Ovary (tissue), 9 donors: ENCODE measurements around the gene DENND1A. TPM values are rescaled to one million over a fixed set of nuclear protein-coding genes. Genes with fewer than 3 reads are reported as not detected.

ENCODE experiments used
- DNase-seq, 5 donors: peaks; one replicate each; pipeline ENCODE4 v3.0.0-alpha.2; 2019 to 2020
- H3K27ac ChIP-seq, 2 donors: fragments of 200-600 bp; one replicate each; pipeline versions ENCODE4 v1.5.1 to v1.8.0; 2019 to 2022
- H3K27me3 ChIP-seq: fragments of 200-600 bp; one replicate; pipeline ENCODE4 v1.8.0; 2022
- H3K36me3 ChIP-seq: fragments of 200-600 bp; sonication (generic); one replicate; pipeline ENCODE4 v1.5.1; 2019
- H3K4me1 ChIP-seq: one replicate; pipeline ENCODE4 v1.8.1; 2013; ENCODE audit warnings: mild to moderate bottlenecking, moderate library complexity; ENCODE audit not compliant: insufficient read depth
- H3K4me3 ChIP-seq: fragments of 200-600 bp; sonication (generic); one replicate; pipeline ENCODE4 v1.5.1; 2017
- H3K9me3 ChIP-seq, 2 donors: fragments of 200-600 bp in 1 of 2; sonication (generic) in 1 of 2; one replicate each; pipeline versions ENCODE4 v1.5.1 to v1.8.1; 2013 to 2019; ENCODE audit warnings: mild to moderate bottlenecking in 1 of 2, moderate library complexity in 1 of 2
- EP300 ChIP-seq: sonication (generic); formaldehyde crosslinking; IDR thresholded peaks from one replicate; pipeline ENCODE4 v1.6.1; 2017; ENCODE audit warnings: antibody characterized with exemption
- POLR2A ChIP-seq: fragments of 450-650 bp; IDR thresholded peaks from one replicate; pipeline ENCODE4 v1.6.1; 2017; ENCODE audit warnings: antibody characterized with exemption, mild to moderate bottlenecking, moderate library complexity
- WGBS, 3 donors: extraction: QIAGEN DNeasy Blood & Tissue Kit in 1 of 3; methylation state at CpG; one replicate each; pipeline versions ENCODE4 v1.1.5 to v1.1.7; 2013 to 2017; 5-methylcytosine and 5-hydroxymethylcytosine counted together
- intact Hi-C, 4 donors: fragments of 100-400 bp; cut with DNase I; formaldehyde crosslinking; loops; one replicate each; pipeline versions ENCODE4 v1.11.0 to v1.15.1; 2022 to 2023
- polyA plus RNA-seq, 2 donors: library from polyadenylated mRNA; stranded (reverse); fragments of 200-250 nt in 1 of 2; fragments of 350-450 nt in 1 of 2; fragmentation: Illumina TruSeq in 1 of 2; extraction: RNeasy Lipid Tissue Mini Kit (QIAGEN cat#74804) in 1 of 2; gene quantifications; one replicate each; pipeline ENCODE4 v1.2.3, GENCODE V29; 2013 to 2014
- total RNA-seq, 7 donors: library from RNA; depleted of rRNA in 2 of 7; stranded (reverse); fragments of >200 nt in 2 of 7; fragmentation: NEBNext Ultra II Directional in 3 of 7; extraction: Animal tissue kit (Norgen Biotek cat#: 25700) in 3 of 7; gene quantifications; one replicate each; pipeline versions ENCODE4 v1.1.0 to v1.2.4, GENCODE V29; 2016 to 2023
- TF ChIP-seq, protein P1 (sequence below), 3 donors: fragments of 450-650 bp in 2 of 3; fragments of 200-600 bp in 1 of 3; IDR thresholded peaks; one replicate each; pipeline versions ENCODE4 v1.5.1 to v1.8.0; 2016 to 2022; ENCODE audit warnings: antibody characterized with exemption in 3 of 3, mild to moderate bottlenecking in 1 of 3
- donor health status: DM: no; HTN: no; CAD: no; lungs with moderate emphysema.
- donor health status: DM: no; HTN: no; CAD: no.
- donor health status: Bipolar disorder and iron deficiency.
- donor health status: DM: yes; HTN: yes; CAD: no.
- donor health status: DM: no; HTN: no; CAD: no.
- donor health status: DM: yes; HTN: yes; CAD: no.

The DENND1A gene
- total and polyA plus RNA-seq, 9 donors = 10.4 to 24.5 (median 17.1) TPM

DNA sequence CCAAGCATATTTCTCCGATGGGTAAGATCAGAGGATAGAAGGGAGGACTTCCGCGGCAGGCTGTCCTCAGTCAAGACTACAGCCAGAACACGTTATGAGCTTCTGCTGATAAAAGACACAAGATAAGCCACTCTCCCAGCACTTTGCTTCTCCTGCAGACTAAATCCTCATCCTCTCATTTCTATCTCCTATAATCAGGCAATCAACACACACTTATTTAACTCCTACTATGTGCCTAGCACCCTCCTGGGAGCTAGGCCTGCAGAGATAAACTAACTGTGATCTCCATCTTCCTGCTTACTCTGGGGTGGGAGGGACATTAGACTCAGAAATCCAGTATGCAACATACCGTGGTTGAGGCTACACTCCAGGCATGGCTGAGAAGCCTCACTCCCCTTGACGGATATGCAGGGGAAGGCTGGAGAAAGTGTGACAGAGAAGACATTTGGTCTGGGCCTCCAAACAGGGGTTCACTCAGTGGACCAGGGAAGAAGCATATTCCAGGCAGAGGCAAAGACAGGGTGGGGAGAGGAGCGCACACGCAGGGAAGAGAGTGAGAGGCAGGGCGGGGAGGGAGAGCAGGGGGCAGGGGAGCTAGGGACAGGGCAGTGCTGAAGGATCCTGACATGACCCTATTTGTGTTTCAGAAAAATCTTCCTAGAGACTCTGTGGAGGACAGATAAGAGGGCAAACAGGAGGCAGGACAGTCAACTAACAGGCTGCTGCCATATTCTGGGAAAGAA lies 274.1 kb downstream of the DENND1A start:
- H3K9me3 ChIP-seq = no peaks in the 10 kb centered on the region
- H3K36me3 ChIP-seq = no peaks in the 10 kb centered on the region
- H3K27me3 ChIP-seq = no peaks in the 10 kb centered on the region
- DNase-seq = no peak
- no peak overlapping the region for H3K4me3 ChIP-seq
- intact Hi-C loops = no loop called here
- WGBS, 3 donors = 81 to 83% (median 82%) methylated on average over 9 of the region's 9 CpGs
- no peaks in the 10 kb centered on the region for H3K4me1 ChIP-seq
- no peak overlapping the region for H3K27ac ChIP-seq
- no peak for TF ChIP-seq POLR2A
- TF ChIP-seq EP300 = no peak
- TF ChIP-seq, protein P1, sequence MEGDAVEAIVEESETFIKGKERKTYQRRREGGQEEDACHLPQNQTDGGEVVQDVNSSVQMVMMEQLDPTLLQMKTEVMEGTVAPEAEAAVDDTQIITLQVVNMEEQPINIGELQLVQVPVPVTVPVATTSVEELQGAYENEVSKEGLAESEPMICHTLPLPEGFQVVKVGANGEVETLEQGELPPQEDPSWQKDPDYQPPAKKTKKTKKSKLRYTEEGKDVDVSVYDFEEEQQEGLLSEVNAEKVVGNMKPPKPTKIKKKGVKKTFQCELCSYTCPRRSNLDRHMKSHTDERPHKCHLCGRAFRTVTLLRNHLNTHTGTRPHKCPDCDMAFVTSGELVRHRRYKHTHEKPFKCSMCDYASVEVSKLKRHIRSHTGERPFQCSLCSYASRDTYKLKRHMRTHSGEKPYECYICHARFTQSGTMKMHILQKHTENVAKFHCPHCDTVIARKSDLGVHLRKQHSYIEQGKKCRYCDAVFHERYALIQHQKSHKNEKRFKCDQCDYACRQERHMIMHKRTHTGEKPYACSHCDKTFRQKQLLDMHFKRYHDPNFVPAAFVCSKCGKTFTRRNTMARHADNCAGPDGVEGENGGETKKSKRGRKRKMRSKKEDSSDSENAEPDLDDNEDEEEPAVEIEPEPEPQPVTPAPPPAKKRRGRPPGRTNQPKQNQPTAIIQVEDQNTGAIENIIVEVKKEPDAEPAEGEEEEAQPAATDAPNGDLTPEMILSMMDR (IDR thresholded peaks at IDR 0.05) = no peak

DNA sequence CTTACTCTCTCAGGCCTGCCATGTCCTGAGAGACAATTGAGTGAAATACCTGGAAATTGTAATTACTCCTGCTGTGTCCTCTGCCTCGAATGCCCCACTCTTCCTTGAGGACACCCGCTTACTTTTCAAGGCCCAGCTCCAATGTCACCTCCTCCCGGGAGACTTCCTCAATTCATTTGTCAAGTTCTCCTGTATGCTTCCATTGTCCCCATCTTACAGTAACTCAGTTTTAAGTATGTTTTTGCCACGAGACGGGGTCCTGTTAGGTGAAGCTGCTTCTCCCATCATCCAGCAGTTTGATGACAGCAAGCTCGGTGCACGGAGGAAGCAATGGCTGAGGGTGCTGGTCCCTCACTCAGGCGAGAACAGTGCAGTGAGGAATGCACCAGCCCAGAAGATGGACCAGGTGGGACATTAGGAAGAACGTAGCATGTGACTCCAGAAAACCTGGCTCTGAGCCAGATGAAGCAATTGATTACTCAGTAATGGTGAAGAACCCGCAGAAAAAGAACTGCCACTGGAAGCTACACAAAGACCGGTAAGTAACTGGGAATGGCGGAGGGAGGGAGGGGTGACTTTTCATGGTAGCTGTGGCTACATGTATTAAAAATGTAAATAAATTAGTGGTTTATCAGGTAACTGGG lies 274.8 kb downstream of the DENND1A start:
- intact Hi-C loops = no loop called here
- WGBS, 3 donors = 94 to 96% (median 95%) methylated on average over 12 of the region's 12 CpGs
- Histone ChIP-seq H3K4me1 (no peaks in the 10 kb centered on the region), H3K36me3 (no peaks in the 10 kb centered on the region), H3K4me3 (no peak overlapping the region), H3K27ac (no peak overlapping the region), H3K9me3 (no peaks in the 10 kb centered on the region), H3K27me3 (no peaks in the 10 kb centered on the region)
- TF ChIP-seq, protein P1 (IDR thresholded peaks at IDR 0.05) = no peak
- TF ChIP-seq POLR2A (no peak), EP300 (no peak)
- no peak for DNase-seq

DNA sequence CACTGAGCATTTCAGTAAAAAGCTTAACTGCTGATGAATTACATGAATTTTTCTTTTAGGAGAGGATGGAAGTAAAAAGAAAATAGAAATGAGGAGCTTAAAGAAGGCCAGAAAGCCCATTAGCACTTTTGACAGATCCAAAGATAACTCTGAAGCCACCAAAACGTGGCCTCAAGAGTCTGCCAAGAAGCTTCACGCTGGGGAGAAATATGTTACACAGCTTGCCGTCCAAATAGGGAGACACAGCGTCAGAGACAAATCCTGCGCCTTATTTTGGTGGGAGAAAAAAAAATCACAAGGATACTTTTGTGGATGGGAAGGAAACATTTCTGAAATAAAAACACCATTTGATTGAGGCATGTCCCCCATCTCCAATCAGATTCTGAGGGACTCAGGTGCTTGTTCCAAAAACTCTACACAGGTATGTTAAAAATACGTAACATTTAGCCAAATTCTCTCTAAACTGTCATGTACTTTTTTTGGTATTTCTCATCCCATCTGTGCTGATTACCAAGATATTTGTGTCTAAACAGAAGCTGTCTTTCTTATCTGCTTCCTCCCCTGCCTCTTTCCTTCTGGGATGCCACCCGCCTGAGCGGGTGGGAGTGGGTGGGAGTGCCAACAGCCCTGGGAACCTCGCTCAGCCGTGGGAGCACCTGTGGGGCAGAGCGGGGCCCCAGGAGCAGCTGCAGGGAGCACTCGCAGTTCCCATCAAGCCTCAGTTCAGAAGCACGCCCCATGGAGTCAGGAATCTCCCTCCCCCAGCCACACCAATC lies 275.5 kb downstream of the DENND1A start:
- WGBS, 3 donors = 80 to 86% (median 83%) methylated on average over 13 of the region's 13 CpGs
- Histone ChIP-seq H3K9me3 (no peaks in the 10 kb centered on the region), H3K4me3 (no peak overlapping the region), H3K4me1 (no peaks in the 10 kb centered on the region), H3K27ac (no peak overlapping the region), H3K27me3 (no peaks in the 10 kb centered on the region), H3K36me3 (no peaks in the 10 kb centered on the region)
- DNase-seq = no peak
- intact Hi-C loops = no loop called here
- TF ChIP-seq, protein P1 (IDR thresholded peaks at IDR 0.05) = no peak
- TF ChIP-seq POLR2A = no peak
- no peak for TF ChIP-seq EP300

- H3K4me1 ChIP-seq = no peaks in the 10 kb centered on the region
- DNase-seq = no peak
- H3K9me3 ChIP-seq = no peaks in the 10 kb centered on the region
- no peaks in the 10 kb centered on the region for H3K27me3 ChIP-seq
- 91 to 94% (median 93%) methylated on average over 7 of the region's 7 CpGs for WGBS, 3 donors
- intact Hi-C loops = loop anchor here in 1 of 4 donors (2.0 kb wide), 1 partner anchor 18 kb away; no protein-coding TSS in a partner anchor
- no peaks in the 10 kb centered on the region for H3K36me3 ChIP-seq
- no peak overlapping the region for H3K27ac ChIP-seq
- H3K4me3 ChIP-seq = no peak overlapping the region
- no peak for TF ChIP-seq POLR2A
- TF ChIP-seq, protein P1 (IDR thresholded peaks at IDR 0.05) = no peak
- no peak for TF ChIP-seq EP300
Measured at GRCh38 chr9:123652416-123652815, 277.5 kb downstream of the DENND1A start.
